ENCODE results near the gene HOXA7.

The HOXA7 gene

GRCh38 chr7:27200761-27201579, 44.5 kb upstream of the HOXA7 start:
- Histone ChIP-seq H3K4me3 (IDR thresholded peaks at IDR 0.05; ENCODE audit: insufficient read depth, low read depth, low read length) (no peak overlapping the region), H3K4me1 (ENCODE audit: low read depth, poor library complexity, severe bottlenecking) (peaks cover 3% of the 10 kb centered on the region), H3K79me2 (ENCODE audit: insufficient read depth, low read depth) (no peaks in the 10 kb centered on the region), H4K20me1 (ENCODE audit: insufficient read depth) (no peaks in the 10 kb centered on the region), H2AFZ (ENCODE audit: low read depth) (no peak overlapping the region; the same call in 1 of the 2 replicates), H3K36me3 (ENCODE audit: insufficient read depth) (no peaks in the 10 kb centered on the region), H3K9ac (no peak overlapping the region), H3K27me3 (ENCODE audit: insufficient read depth, low read depth) (no peaks in the 10 kb centered on the region), H3K4me2 (peak overlapping the region; percentile 44; the same call in 1 of the 2 replicates), H3K27ac (no peak overlapping the region)
- TF ChIP-seq, protein P1, sequence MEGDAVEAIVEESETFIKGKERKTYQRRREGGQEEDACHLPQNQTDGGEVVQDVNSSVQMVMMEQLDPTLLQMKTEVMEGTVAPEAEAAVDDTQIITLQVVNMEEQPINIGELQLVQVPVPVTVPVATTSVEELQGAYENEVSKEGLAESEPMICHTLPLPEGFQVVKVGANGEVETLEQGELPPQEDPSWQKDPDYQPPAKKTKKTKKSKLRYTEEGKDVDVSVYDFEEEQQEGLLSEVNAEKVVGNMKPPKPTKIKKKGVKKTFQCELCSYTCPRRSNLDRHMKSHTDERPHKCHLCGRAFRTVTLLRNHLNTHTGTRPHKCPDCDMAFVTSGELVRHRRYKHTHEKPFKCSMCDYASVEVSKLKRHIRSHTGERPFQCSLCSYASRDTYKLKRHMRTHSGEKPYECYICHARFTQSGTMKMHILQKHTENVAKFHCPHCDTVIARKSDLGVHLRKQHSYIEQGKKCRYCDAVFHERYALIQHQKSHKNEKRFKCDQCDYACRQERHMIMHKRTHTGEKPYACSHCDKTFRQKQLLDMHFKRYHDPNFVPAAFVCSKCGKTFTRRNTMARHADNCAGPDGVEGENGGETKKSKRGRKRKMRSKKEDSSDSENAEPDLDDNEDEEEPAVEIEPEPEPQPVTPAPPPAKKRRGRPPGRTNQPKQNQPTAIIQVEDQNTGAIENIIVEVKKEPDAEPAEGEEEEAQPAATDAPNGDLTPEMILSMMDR (conservative IDR thresholded peaks at IDR 0.05; ENCODE audit: low read depth, low read length): no peak

DNA sequence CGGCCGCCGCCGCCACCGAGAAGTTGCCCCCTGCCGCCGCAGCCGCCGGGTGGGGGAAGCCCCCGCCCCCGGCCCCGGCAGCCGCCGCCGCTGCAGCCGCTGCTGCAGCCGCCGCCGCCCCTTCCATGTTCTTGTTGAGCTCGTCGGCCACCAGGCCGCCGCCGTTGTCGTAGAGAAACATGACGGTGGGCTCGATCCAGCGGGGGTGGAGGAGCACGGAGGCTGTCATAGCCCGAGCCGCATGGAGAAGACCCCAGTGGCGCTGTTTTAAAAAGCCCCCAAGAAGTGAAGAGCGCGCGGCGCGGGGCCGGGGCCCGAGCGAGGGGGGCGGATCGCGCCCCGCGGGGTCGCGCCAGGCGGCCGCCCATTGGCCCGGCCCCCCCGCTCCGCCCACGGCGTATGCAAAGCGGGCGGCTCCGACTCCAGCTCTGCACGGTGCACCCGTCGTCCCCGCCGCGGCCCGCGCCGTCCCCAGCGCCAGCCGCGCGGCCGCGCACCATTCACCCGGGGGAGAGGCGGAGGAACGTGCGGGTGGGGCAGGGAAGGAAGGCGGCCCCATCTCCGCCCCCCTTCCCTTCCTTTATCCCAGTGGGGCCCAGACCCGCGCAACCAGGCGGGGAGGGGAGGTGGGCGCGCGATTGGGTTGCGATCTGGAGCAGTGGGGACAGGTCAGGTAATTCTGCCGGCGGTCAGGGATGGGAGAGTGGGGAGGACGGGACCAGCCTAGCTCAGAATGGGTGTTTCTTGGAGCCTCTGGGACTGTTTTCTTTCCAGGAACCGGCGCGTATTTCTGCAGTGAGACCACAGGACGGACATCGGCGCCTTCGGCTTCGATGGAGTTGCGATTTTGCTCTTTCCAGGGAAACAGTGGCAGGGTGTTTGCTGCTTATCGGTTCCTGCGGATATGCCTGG, 43.6 kb upstream of the HOXA7 start, which contains the start of gene HOXA13:
Gene HOXA13 (minus strand): TSS at position 243 of the 912 bp plus-strand sequence. CDS start 14 bp downstream, at position 229.
- no peak within 1 kb of the TSS for H3K4me3 ChIP-seq (IDR thresholded peaks at IDR 0.05; ENCODE audit: insufficient read depth, low read depth, low read length)
- no peaks in the 10 kb centered on the region for H3K36me3 ChIP-seq (ENCODE audit: insufficient read depth)
- H3K9ac ChIP-seq: no peak within 1 kb of the TSS
- H3K79me2 ChIP-seq (ENCODE audit: insufficient read depth, low read depth): no peaks in the 10 kb centered on the region
- H4K20me1 ChIP-seq (ENCODE audit: insufficient read depth): no peaks in the 10 kb centered on the region
- H3K4me2 ChIP-seq: peak within 1 kb of the TSS; percentile 44
- TF ChIP-seq, protein P1 (conservative IDR thresholded peaks at IDR 0.05; ENCODE audit: low read depth, low read length): no peak
- no peaks in the 10 kb centered on the region for H3K27me3 ChIP-seq (ENCODE audit: insufficient read depth, low read depth)
- H2AFZ ChIP-seq (ENCODE audit: low read depth): peak within 1 kb of the TSS; percentile 62
- peaks cover 3% of the 10 kb centered on the region for H3K4me1 ChIP-seq (ENCODE audit: low read depth, poor library complexity, severe bottlenecking)
- H3K27ac ChIP-seq: no peak within 1 kb of the TSS

GRCh38 chr7:27198871-27199801, 42.7 kb upstream of the HOXA7 start:
- H3K79me2 ChIP-seq (ENCODE audit: insufficient read depth, low read depth): no peaks in the 10 kb centered on the region
- no peaks in the 10 kb centered on the region for H3K36me3 ChIP-seq (ENCODE audit: insufficient read depth)
- H2AFZ ChIP-seq (ENCODE audit: low read depth): no peak overlapping the region
- H3K4me3 ChIP-seq (IDR thresholded peaks at IDR 0.05; ENCODE audit: insufficient read depth, low read depth, low read length): no peak overlapping the region
- H3K27ac ChIP-seq: no peak overlapping the region
- H3K9ac ChIP-seq: no peak overlapping the region
- TF ChIP-seq, protein P1 (conservative IDR thresholded peaks at IDR 0.05; ENCODE audit: low read depth, low read length): no peak
- no peaks in the 10 kb centered on the region for H4K20me1 ChIP-seq (ENCODE audit: insufficient read depth)
- H3K27me3 ChIP-seq (ENCODE audit: insufficient read depth, low read depth): no peaks in the 10 kb centered on the region
- H3K4me2 ChIP-seq: no peak overlapping the region
- H3K4me1 ChIP-seq (ENCODE audit: low read depth, poor library complexity, severe bottlenecking): peaks cover 3% of the 10 kb centered on the region

Data from KMS-11 (cell line).